Measurements from ENCODE around the gene EIF2B2.
"Not testable (repeated sequence)": the region's sequence is repeated elsewhere in the genome, so short reads cannot be mapped to it uniquely, and the experiment has no call there.

The EIF2B2 gene

GRCh38 chr14:74974364-74975058, 28.2 kb upstream of the EIF2B2 start:
- DNase-seq = no peak

- DNase-seq = no peak
Measured at GRCh38 chr14:74975059-74975810, 27.5 kb upstream of the EIF2B2 start.

- no peak for DNase-seq
Measured at GRCh38 chr14:74976264-74977113, 26.2 kb upstream of the EIF2B2 start.

GRCh38 chr14:74977164-74977900, 25.4 kb upstream of the EIF2B2 start:
- DNase-seq = no peak

- no peak for DNase-seq
Measured at GRCh38 chr14:74977901-74978385, 24.8 kb upstream of the EIF2B2 start.

- DNase-seq = no peak
Measured at GRCh38 chr14:74978416-74978947, 24.2 kb upstream of the EIF2B2 start.

GRCh38 chr14:74979029-74979428, 23.7 kb upstream of the EIF2B2 start:
- no peak for DNase-seq

- DNase-seq = no peak
Measured at GRCh38 chr14:74979442-74980397, 23.0 kb upstream of the EIF2B2 start.

GRCh38 chr14:74980398-74980730, 22.4 kb upstream of the EIF2B2 start:
- no peak for DNase-seq

GRCh38 chr14:74980731-74981461, 21.8 kb upstream of the EIF2B2 start:
- no peak for DNase-seq

- DNase-seq = no peak
Measured at GRCh38 chr14:74981462-74981782, 21.3 kb upstream of the EIF2B2 start.

- no peak for DNase-seq
Measured at GRCh38 chr14:74981833-74982232, 20.9 kb upstream of the EIF2B2 start.

- no peak for DNase-seq
Measured at GRCh38 chr14:74982661-74983060, 20.1 kb upstream of the EIF2B2 start.

GRCh38 chr14:74983343-74983742, 19.4 kb upstream of the EIF2B2 start:
- no peak for DNase-seq

- DNase-seq = no peak
Measured at GRCh38 chr14:74984236-74985027, 18.3 kb upstream of the EIF2B2 start.

GRCh38 chr14:74985028-74985310, 17.8 kb upstream of the EIF2B2 start:
- no peak for DNase-seq

GRCh38 chr14:74985806-74986205, 16.9 kb upstream of the EIF2B2 start:
- DNase-seq = no peak

GRCh38 chr14:74988131-74988530, 14.6 kb upstream of the EIF2B2 start:
- DNase-seq = no peak

- DNase-seq = no peak
Measured at GRCh38 chr14:74988993-74989392, 13.7 kb upstream of the EIF2B2 start.

- DNase-seq = not testable (repeated sequence)
Measured at GRCh38 chr14:74994182-74994581, 8.5 kb upstream of the EIF2B2 start.
